GM21515 (cell line): ENCODE results near the gene PANK4.

Experiments used
- ATAC-seq: cut with Tn5 transposase; IDR thresholded peaks from one replicate; pipeline ENCODE4 v1.9.1; 2021; ENCODE audit not compliant: unreplicated experiment

The PANK4 gene

DNA sequence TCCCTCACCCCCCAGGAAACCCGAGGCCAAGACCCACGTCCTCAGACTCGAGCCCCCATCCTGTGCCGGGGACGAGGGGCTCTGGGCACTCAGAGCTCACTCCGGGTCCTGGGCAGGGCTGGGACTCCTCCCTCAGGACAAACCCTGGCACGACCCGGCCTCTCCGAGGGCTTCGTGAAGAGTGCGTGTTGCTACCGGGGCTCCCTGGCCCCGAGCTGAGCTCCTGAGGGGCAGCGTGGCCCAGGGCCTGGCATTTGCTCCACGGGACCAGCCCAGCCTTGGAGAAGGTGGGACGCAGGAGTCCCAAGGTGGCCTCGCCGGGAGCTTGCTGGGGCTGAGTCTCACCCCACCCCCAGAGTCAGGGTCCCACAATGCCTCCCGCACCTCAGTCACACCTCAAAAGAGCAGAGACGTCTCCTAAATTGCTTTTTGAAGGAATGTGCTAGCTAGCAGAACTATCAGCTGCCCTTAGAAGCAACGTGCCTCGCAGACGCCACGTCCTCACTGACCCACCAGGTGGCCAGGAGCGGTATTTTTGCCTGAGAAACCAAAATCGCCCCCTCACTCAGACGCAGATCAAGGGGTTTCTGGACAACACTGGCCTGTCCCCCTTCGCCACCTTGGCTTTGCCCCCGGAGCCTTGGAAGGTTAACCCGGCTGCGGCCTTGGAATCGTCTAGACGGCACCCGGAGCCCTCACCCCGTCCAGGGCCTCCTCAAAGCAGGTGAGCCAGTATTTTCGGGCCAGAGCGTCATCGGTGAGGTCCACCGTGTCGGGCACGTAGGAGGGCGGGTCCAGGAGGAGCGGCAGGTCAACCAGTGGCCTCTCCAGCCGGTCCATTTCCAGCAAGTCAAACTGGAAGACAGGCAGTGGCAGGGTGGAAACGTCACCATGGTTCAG lies 11.3 kb downstream of the PANK4 start:
- ATAC-seq: no peak

DNA sequence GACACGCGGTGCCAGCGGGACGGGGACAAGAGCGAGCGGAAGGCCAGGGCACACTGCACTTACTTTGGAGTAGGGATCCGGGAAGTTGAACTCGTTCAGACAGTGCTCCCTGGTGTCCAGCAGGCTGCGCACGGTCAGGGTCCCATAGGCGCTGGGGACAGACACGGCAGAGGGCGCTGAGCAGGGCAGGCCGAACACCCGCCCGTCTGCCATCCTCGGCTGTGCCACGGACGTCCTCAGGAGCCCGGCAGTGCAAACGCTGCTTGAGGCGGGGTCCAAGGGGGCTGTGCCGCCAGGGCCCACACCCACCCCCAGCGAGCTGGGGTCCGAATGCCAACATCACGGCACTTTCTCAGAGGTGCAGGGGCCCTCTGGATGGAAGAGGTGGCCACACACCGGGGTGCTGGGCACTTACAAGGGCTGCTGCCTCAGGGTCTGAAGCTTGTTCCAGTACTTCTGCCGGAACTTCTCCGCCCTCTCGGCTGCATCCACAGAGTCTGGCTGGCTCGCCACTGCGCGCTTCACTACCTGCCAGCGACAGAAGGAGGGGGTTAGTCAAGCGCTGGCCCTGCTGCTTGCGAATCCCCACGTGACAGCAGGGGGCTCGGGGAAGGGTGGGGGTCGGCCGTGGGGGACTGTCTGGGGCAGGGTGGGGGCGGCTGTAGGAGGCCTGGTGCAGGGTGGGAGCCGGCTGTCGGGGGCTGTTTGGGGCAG lies 12.3 kb downstream of the PANK4 start:
- ATAC-seq: no peak

DNA sequence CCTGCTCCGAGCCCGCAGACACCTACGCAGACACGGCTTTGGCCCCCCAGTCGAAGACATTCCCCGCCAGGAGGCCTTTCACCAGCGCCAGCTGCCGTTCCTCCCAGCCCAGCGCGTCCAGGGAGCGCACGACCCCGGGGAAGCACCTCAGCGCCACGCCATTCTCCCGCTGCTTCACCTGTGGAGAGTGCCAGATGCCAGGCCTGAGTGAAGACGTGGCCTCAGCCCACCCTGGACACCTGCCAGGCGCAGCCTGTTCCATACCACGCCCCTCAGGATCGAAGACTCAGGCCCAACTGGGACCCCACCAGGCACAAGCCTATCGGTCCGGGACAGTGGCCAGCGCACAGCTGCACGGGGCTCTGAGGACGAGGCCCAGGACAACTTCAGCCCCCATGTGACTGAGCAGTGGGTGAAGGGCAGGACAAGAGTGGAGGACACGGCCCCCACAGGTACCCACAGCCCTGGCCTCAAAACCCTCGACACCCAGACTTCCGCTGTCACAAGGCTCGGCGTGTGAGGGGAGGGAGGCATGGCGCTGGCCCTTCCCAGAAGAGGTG lies 13.5 kb downstream of the PANK4 start:
- no peak for ATAC-seq

GRCh38 chr1:2510366-2511155 lies 15.8 kb downstream of the PANK4 start:
- ATAC-seq: no peak

GRCh38 chr1:2509589-2509988 lies 16.8 kb downstream of the PANK4 start:
- no peak for ATAC-seq

DNA sequence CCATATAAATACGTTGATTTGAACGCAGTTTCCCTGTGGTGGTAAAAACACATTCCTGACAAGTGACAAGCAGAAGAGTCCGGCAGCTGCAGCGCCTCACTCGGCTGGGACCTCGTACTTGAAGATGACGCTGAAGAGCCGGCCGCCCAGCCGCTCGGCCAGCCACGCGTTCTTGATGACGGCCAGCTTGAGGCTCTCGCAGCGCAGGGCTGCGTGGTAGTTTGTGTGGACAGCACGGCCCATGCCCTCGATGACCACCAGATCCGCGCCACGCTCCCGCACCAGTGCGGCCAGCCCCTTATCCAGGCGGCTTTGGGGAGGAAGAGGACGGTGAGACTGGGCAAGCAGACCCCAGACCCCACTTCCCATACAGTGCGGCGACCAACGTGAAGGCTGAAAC lies 17.6 kb downstream of the PANK4 start:
- no peak for ATAC-seq

DNA sequence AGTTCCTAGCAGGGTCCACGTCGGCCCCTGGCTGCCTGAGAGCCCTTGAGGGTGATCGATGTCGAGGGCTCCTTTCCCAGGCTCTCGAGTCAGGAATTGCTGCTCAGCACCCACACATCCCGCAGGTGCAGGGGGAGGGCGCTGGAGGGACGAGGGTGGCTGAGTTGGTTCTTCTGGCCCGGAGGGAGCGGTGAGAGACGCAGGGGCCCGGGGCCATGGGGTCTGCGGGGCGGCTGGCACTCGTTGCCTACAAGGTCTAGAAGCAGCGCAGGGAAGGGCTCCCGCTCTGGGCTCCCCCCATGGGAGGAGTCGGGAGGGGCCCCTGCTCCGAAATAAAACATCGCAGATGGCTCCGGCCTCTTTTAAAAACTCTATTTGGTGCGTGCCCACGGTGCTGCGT lies 18.2 kb downstream of the PANK4 start:
- no peak for ATAC-seq

DNA sequence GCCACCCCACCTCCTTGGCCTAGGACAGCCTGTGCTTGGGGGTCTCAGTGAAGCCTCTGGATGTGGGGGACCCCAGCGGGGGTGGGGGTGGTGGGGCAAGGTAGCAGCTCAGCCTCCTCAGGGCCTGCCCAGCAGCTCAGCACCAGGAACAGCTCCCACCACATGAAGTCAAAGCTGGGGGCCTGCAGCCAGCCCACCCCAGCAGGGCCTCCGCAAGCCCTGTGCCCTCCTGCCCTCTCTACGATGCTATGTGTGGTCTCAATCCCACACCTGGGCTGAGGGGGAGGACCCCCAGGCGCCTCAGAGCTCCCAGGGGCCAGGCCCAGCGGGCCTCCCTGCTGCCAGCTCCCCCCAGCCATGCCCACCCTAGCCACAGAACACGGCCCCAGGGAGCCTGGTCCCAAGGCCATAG lies 18.6 kb downstream of the PANK4 start:
- no peak for ATAC-seq

GRCh38 chr1:2506901-2507565 lies 19.4 kb downstream of the PANK4 start:
- ATAC-seq: no peak

DNA sequence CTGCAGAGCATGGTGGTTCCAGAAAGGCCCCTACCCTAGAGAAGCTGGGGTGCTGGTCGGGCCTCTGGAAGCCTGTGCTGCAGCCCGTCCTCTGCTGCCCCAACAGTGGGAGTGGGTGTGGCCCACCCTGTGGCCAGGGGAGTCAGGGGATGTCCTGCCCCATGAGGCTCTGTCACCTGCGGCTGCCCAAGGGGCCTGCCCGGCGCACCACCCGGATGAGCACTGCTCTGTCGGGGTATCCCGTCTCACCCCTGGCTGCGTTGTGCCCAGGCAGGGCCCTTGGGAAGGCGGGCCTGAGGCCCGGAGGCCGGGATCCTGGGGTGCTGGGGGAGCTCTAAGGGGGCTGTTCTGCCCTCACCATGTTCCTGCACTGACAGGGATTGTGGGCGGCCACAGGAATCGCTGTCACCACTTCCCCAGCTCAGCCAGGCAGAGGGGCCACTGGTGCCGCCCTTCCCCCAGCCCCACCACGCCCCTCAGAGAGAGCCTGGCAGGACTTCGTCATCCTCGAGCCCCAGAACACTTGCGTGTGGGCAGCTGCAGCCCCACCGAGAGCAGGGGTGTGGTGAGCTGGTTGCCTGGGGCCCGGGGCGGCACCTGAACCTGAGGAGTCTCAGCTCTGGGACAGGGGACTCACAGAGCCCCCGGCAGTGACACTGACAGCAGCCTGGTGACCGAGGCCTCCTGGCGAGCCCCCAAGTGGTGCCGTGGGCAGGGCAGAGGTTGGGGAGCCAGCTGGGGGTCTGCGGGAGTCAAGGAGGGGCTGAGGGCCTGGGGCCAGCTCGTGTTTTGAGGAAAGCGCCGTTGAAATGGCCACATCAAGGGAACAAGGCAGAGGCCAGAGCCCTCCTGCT lies 20.2 kb downstream of the PANK4 start:
- no peak for ATAC-seq

GRCh38 chr1:2505461-2505994 lies 20.9 kb downstream of the PANK4 start:
- ATAC-seq: no peak

- no peak for ATAC-seq
Observed at GRCh38 chr1:2504949-2505272, 21.5 kb downstream of the PANK4 start.

DNA sequence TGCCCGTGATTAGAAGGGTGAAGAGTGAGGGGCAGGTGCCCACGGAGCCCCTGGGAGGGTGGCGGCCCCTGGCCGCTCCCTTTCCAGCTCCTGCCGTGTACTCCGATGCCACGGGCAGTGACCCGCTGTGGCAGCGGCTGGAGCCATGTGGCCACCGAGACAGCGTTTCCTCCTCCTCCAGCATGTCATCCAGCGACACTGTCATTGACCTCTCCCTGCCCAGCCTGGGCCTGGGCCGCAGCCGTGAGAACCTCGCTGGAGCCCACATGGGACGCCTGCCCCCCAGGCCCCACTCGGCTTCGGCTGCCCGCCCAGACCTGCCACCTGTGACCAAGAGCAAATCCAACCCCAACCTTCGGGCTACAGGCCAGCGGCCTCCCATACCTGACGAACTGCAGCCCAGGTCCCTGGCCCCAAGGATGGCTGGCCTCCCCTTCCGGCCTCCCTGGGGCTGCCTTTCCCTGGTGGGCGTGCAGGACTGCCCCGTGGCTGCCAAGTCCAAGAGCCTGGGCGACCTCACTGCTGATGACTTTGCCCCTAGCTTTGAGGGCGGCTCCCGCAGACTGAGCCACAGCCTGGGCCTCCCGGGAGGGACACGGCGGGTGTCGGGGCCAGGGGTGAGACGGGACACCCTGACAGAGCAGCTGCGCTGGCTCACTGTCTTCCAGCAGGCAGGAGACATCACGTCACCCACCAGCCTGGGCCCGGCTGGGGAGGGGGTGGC lies 22.0 kb downstream of the PANK4 start:
- no peak for ATAC-seq

GRCh38 chr1:2503554-2504224 lies 22.7 kb downstream of the PANK4 start:
- ATAC-seq: no peak

- ATAC-seq: no peak
Observed at GRCh38 chr1:2502661-2503553, 23.5 kb downstream of the PANK4 start.

DNA sequence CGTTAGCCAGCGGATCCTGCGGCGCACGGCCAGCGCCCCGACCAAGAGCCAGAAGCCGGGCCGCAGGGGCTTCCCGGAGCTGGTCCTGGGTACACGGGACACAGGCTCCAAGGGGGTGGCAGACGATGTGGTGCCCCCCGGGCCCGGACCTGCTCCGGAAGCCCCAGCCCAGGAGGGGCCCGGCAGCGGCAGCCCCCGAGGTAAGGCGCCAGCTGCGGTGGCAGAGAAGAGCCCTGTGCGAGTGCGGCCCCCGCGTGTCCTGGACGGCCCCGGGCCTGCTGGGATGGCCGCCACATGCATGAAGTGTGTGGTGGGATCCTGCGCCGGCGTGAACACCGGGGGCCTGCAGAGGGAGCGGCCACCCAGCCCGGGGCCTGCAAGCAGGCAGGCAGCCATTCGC lies 24.2 kb downstream of the PANK4 start:
- ATAC-seq: no peak

GRCh38 chr1:2501820-2502119 lies 24.6 kb downstream of the PANK4 start:
- no peak for ATAC-seq
